ENCODE data around the gene CHSY1.

Gene CHSY1

DNA sequence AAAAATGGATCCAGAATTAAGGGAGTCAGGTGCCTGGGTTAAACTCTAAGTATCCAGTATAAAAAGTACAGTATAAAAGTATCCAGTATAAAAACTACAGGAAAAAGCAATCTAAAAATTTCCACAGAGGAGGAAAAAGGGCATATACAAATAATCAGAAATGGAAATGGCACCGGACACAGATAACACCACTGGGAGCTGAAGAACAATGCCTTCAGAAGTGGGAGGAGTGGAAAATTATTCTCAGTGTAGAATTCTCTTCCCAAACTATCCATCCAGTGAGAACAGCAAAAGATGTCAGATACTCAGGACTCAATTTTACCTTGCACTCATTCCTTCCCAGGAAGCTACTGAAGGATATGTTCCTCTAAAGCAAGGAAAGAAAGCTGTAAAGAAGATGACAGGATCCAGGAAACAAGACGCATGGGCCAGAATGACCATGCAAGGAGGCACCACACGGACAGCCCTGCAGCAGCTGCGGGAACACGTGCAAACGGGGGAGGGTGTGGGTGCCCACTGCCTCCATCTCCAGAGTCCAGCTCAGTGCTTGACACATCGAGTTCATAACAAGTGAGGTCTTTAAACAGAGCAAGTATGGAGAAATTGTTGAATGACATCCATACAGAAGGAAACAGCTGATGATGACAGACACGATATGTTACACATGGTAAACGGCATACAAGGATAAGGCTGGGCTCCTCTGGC lies 68.5 kb downstream of the CHSY1 start:
- peaks cover 58% of the 10 kb centered on the region for H3K4me1 ChIP-seq
- H3K4me2 ChIP-seq, result peak overlapping the region; percentile 66
- no peak for TF ChIP-seq Cebpa-rat (IDR thresholded peaks at IDR 0.05)
- H3K4me3 ChIP-seq, result no peak overlapping the region
- H3K36me3 ChIP-seq, result peaks cover 93% of the 10 kb centered on the region
- H3K9me3 ChIP-seq, result peaks cover 53% of the 10 kb centered on the region
- H3K27ac ChIP-seq, result peak overlapping the region; percentile 66
- peaks cover 13% of the 10 kb centered on the region; the same call in 1 of the 2 replicates for H4K20me1 ChIP-seq
- H3K9ac ChIP-seq, result no peak overlapping the region
- H3K27me3 ChIP-seq, result no peaks in the 10 kb centered on the region

- no peak overlapping the region for H3K4me3 ChIP-seq
- no peaks in the 10 kb centered on the region for H3K27me3 ChIP-seq
- no peak for TF ChIP-seq Cebpa-rat (IDR thresholded peaks at IDR 0.05)
- peak overlapping the region; percentile 66 for H3K27ac ChIP-seq
- H3K9ac ChIP-seq, result no peak overlapping the region
- peaks cover 93% of the 10 kb centered on the region for H3K36me3 ChIP-seq
- H4K20me1 ChIP-seq, result peaks cover 2% of the 10 kb centered on the region; the same call in 1 of the 2 replicates
- peak overlapping the region; percentile 66 for H3K4me2 ChIP-seq
- peaks cover 56% of the 10 kb centered on the region for H3K4me1 ChIP-seq
- peaks cover 65% of the 10 kb centered on the region for H3K9me3 ChIP-seq
These were observed 69.6 kb downstream of the CHSY1 start for GRCh38 chr15:101182215-101182614.

- Histone ChIP-seq H3K27ac (peak overlapping the region; percentile 66), H3K27me3 (no peaks in the 10 kb centered on the region), H3K9me3 (peaks cover 66% of the 10 kb centered on the region), H3K4me3 (no peak overlapping the region), H3K9ac (no peak overlapping the region), H3K36me3 (peaks cover 88% of the 10 kb centered on the region), H3K4me2 (peak overlapping the region; percentile 66), H3K4me1 (peaks cover 65% of the 10 kb centered on the region), H4K20me1 (no peaks in the 10 kb centered on the region; the same call in 1 of the 2 replicates)
- TF ChIP-seq Cebpa-rat (IDR thresholded peaks at IDR 0.05), result no peak
These were observed 70.5 kb downstream of the CHSY1 start for GRCh38 chr15:101181349-101181748.

GRCh38 chr15:101180620-101181307 lies 71.1 kb downstream of the CHSY1 start:
- Histone ChIP-seq H3K9ac (no peak overlapping the region), H3K27me3 (no peaks in the 10 kb centered on the region), H3K27ac (peak overlapping the region; percentile 66), H4K20me1 (no peaks in the 10 kb centered on the region; the same call in 1 of the 2 replicates), H3K4me3 (no peak overlapping the region), H3K4me1 (peaks cover 71% of the 10 kb centered on the region), H3K4me2 (peak overlapping the region; percentile 66), H3K36me3 (peaks cover 82% of the 10 kb centered on the region), H3K9me3 (peaks cover 66% of the 10 kb centered on the region)
- no peak for TF ChIP-seq Cebpa-rat (IDR thresholded peaks at IDR 0.05)

DNA sequence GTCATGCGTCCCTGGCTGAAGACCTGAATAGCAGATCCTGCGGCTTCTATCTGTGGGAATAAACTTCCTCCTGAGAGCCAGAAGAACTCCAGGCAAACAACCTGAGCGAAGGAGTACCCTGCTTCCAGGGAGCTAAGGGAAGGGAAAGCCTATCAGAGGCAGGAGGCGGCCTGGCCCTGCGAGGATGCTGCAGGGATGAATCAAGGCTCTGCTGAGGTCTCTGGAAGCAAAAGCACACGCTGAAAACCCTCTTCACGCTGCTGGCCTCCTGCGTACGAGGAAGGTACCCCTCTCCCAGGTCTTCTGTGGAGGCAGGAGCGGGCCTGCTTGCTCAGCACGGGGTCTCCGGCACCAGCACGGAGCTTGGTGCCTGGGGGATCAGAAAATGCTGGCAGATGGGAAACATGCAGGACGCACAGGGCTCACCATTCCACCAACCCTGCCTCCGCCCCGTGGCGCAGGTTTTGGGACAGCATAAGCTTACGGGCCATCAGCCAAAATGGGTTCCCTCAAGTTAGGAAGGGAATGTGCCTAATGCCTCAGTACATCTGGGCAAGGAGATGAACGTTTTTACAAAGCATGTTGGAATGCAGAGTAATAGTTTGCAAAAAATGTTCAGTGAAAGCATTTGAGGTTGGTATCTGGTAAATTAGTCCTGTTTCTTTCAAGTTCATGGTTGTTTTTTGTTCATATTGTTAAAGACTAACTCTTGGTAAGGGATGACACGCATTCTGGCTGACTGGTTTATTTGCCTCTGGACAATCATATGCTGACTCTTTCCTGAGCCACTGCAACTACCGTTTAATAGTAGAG lies 72.3 kb downstream of the CHSY1 start:
- Histone ChIP-seq H3K9ac (no peak overlapping the region), H3K4me1 (peaks cover 75% of the 10 kb centered on the region), H3K27me3 (no peaks in the 10 kb centered on the region), H4K20me1 (no peaks in the 10 kb centered on the region; the same call in 1 of the 2 replicates), H3K36me3 (peaks cover 77% of the 10 kb centered on the region), H3K27ac (peak overlapping the region; percentile 15; the same call in 1 of the 2 replicates), H3K9me3 (peaks cover 56% of the 10 kb centered on the region), H3K4me2 (no peak overlapping the region), H3K4me3 (no peak overlapping the region)
- no peak for TF ChIP-seq Cebpa-rat (IDR thresholded peaks at IDR 0.05)

DNA sequence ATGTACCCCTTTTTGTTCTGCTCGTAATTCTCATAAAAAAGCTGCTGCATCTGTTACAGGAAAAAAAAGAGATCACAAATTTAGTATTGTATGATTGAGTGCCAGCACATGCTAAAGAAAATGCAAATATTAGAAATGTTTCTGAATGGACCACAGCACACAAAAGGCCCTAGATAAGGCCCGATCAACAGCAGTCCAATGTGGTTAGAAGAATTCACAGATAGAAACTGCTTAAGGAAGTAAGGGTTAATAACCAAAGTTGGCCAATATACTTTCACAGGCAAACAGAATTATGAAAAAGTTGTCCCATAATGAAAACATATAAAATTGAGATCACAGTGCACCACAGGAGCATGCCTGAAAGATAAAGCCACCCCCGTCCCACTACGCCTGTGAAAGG lies 72.9 kb downstream of the CHSY1 start:
- TF ChIP-seq Cebpa-rat (IDR thresholded peaks at IDR 0.05), result no peak

DNA sequence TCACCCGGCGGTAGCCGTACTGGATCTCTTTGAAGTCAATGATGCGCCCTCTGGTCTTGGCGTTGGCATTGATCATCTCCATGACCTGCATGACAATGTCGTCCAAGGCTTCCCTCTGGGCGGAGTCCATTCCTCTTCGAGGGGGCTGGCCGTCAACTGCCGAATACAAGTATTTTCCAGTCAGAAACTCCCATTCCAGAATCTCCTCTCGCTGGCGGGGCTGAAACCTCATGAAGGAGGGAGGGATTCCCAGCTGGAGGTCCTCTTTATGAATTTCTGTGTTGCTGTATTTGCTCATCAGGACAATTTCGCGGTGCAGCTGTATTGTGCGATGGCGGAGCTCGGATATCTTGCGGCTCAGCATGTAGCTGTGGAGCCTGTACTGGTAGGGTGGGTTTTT lies 73.4 kb downstream of the CHSY1 start:
- H3K9me3 ChIP-seq, result peaks cover 46% of the 10 kb centered on the region
- H3K27me3 ChIP-seq, result no peaks in the 10 kb centered on the region
- no peak overlapping the region for H3K27ac ChIP-seq
- H3K4me1 ChIP-seq, result peaks cover 76% of the 10 kb centered on the region
- H3K4me3 ChIP-seq, result no peak overlapping the region
- TF ChIP-seq Cebpa-rat (IDR thresholded peaks at IDR 0.05), result no peak
- H3K4me2 ChIP-seq, result no peak overlapping the region
- peaks cover 73% of the 10 kb centered on the region for H3K36me3 ChIP-seq
- no peaks in the 10 kb centered on the region; the same call in 1 of the 2 replicates for H4K20me1 ChIP-seq
- H3K9ac ChIP-seq, result no peak overlapping the region

More for the DNA sequence above, 72.9 kb downstream of the CHSY1 start:
- no peak overlapping the region for H3K9ac ChIP-seq
- no peaks in the 10 kb centered on the region for H3K27me3 ChIP-seq
- peaks cover 77% of the 10 kb centered on the region for H3K36me3 ChIP-seq
- H4K20me1 ChIP-seq, result no peaks in the 10 kb centered on the region; the same call in 1 of the 2 replicates
- H3K4me1 ChIP-seq, result peaks cover 75% of the 10 kb centered on the region
- H3K9me3 ChIP-seq, result peaks cover 50% of the 10 kb centered on the region
- H3K4me2 ChIP-seq, result no peak overlapping the region
- no peak overlapping the region for H3K4me3 ChIP-seq
- peak overlapping the region; percentile 15; the same call in 1 of the 2 replicates for H3K27ac ChIP-seq

DNA sequence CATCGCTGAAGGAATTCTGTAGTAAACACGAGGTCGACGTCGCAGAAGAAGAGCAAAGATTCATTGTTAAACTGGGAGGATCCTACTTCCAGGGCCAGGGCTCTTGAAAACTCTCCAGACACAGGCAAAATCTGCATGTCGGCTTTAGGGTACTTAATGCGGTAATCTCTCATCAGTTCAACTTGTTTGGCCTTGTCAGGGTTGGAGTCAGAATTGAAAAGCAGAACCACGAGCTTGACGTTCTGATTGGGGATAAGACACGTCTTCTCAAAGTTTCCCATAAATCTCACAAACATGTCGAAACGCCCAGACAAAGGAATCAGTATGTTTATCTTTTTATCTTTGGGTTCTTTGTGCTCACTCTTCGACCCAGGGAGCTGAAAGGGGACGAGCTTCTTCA lies 74.0 kb downstream of the CHSY1 start:
- Histone ChIP-seq H3K4me2 (no peak overlapping the region), H3K4me1 (peaks cover 76% of the 10 kb centered on the region), H3K4me3 (no peak overlapping the region), H3K27ac (no peak overlapping the region), H4K20me1 (no peaks in the 10 kb centered on the region; the same call in 1 of the 2 replicates), H3K9me3 (peaks cover 40% of the 10 kb centered on the region), H3K27me3 (no peaks in the 10 kb centered on the region), H3K36me3 (peaks cover 66% of the 10 kb centered on the region), H3K9ac (no peak overlapping the region)
- no peak for TF ChIP-seq Cebpa-rat (IDR thresholded peaks at IDR 0.05)

DNA sequence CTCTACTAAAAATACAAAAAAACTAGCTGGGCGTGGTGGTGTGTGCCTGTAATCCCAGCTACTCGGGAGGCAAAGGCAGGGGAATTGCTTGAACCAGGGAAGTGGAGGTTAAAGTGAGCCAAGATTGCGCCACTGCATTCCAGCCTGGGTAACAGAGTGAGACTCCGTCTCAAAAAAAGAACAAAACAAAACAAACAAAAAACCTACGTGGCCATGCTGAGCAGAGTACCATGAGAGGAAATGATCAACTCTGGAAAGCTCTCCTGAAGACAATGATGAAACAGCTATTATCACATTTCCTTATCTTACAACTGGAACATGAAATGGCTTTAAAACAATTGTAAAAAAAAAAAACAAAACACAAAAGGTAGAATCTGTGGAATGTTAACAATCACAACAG lies 75.2 kb downstream of the CHSY1 start:
- H4K20me1 ChIP-seq, result no peaks in the 10 kb centered on the region
- H3K4me1 ChIP-seq, result peaks cover 76% of the 10 kb centered on the region
- H3K4me3 ChIP-seq, result no peak overlapping the region
- H3K36me3 ChIP-seq, result peaks cover 61% of the 10 kb centered on the region
- peak overlapping the region; percentile 87 for H3K4me2 ChIP-seq
- TF ChIP-seq Cebpa-rat (IDR thresholded peaks at IDR 0.05), result no peak
- H3K27me3 ChIP-seq, result no peaks in the 10 kb centered on the region
- H3K9ac ChIP-seq, result no peak overlapping the region
- peaks cover 35% of the 10 kb centered on the region for H3K9me3 ChIP-seq
- H3K27ac ChIP-seq, result peak overlapping the region; percentile 88

Measured in BLaER1 (cell line).